ENCODE measurements around the gene NR0B2. TPM values are rescaled to one million over a fixed set of nuclear protein-coding genes. Genes with fewer than 3 reads are reported as not detected.

Gene NR0B2
- total RNA-seq, 2 donors from 2014 or later: not detected

- DNase-seq (peak; percentile 97 to 98), ATAC-seq (replicated peaks in 1 of 2) (peak; percentile 96)
- H3K4me3 Mint-ChIP-seq: peak within 1 kb of the TSS; percentile 93
- no peaks in the 10 kb centered on the region for H3K9me3 Mint-ChIP-seq
- H3K27ac Mint-ChIP-seq: peak within 1 kb of the TSS; percentile 84
- no peaks in the 10 kb centered on the region for H3K27me3 Mint-ChIP-seq (ENCODE audit: low read depth)
- peaks cover 46% of the 10 kb centered on the region for H3K4me1 Mint-ChIP-seq (ENCODE audit: low read depth)
- H3K36me3 Mint-ChIP-seq (ENCODE audit: insufficient read depth in 2 of 2): peaks cover 10 to 17% of the 10 kb centered on the region in 2 donors
These were observed 8.0 kb upstream of the NR0B2 start, which contains the start of gene NUDC for GRCh38 chr1:26921540-26922430. Gene NUDC (plus strand): TSS chr1:26921743. CDS start chr1:26921849, 106 bp downstream.

DNA sequence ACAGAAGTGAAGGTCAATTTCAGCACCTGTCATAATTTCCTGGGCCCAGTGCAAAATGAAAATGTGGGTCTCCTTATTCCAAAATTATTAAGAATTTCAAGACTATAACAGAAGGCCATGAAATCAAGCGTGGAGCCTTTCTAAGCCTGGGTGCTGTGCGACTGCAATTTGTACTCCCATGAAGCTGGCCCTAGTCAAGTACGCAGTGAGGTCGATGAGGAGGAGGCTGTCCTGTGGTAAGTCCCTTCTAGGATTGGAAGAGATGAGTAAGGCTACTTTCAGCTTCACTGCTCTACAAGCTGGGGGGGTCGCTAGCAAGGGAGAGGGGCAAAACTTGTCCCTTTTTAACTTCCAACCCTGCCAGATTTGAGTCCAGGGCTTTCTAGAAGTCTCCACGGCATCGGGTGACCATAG lies 7.4 kb upstream of the NR0B2 start:
- Mint-ChIP-seq H3K36me3 (ENCODE audit: insufficient read depth in 2 of 2) (peaks cover 9 to 11% of the 10 kb centered on the region in 2 donors), H3K27ac (peak overlapping the region; percentile 82), H3K4me3 (peak overlapping the region; percentile 93), H3K4me1 (ENCODE audit: low read depth) (peaks cover 43% of the 10 kb centered on the region), H3K9me3 (no peaks in the 10 kb centered on the region), H3K27me3 (ENCODE audit: low read depth) (no peaks in the 10 kb centered on the region)
- no peak for DNase-seq
- peak; percentile 51 to 53 for ATAC-seq (replicated peaks in 1 of 2)

DNA sequence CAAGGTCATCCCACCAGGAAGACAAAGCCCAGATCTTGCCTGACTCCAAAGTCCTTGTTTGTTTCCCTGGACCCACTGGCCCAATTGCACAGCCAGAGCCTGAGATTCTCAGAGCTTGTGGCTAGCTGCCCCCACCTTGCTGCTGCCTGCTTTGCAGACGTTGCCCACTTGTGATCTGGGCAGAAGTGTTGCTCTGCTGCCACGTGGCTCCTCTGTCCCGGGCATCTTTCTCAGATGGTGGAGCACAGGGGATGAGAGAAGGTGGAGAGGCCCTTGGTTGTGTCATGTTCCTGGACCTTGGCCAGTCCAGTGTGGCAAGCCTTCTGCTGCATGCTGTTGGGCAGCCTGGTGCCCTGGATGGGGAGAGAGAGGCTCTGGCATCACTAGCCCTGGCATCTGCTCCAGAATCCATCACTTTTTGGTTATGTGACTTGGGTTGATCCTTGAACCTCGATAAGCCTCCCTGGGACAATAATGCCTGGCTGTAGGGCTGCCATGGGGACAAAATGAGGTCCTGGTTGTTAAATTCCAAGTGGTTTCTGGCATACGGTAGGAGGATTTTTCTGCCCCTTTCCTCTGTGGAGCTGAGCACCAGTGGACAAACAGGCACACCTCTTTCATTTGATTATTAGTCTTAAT lies 1.5 kb upstream of the NR0B2 start:
- no peak for ATAC-seq (replicated peaks in 1 of 2)
- peaks cover 8% of the 10 kb centered on the region for H3K4me1 Mint-ChIP-seq (ENCODE audit: low read depth)
- no peak overlapping the region for H3K27ac Mint-ChIP-seq
- DNase-seq: no peak
- no peak overlapping the region for H3K4me3 Mint-ChIP-seq
- no peaks in the 10 kb centered on the region for H3K36me3 Mint-ChIP-seq (ENCODE audit: insufficient read depth in 2 of 2)
- no peaks in the 10 kb centered on the region for H3K27me3 Mint-ChIP-seq (ENCODE audit: low read depth)
- H3K9me3 Mint-ChIP-seq: no peaks in the 10 kb centered on the region

DNA sequence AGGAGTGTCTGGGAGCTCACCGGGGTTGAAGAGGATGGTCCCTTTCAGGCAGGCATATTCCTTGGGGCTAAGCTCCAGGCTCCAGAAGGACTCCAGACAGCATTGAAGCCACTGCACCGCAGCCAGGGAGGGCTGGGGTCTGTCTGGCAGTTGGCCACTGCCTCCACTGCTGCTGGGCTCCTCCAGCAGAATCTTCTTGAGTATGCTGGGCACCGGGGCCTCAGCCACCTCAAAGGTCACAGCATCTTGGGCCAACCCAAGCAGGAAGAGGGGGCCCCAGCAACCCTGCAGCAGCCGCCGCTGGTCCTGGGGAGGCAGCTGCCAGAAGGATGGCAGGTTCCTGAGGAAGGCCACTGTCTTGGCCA lies 404 bp downstream of the NR0B2 start:
- H3K4me3 Mint-ChIP-seq: no peak overlapping the region
- no peaks in the 10 kb centered on the region for H3K9me3 Mint-ChIP-seq
- DNase-seq: no peak
- no peaks in the 10 kb centered on the region for H3K36me3 Mint-ChIP-seq (ENCODE audit: insufficient read depth in 2 of 2)
- no peaks in the 10 kb centered on the region for H3K27me3 Mint-ChIP-seq (ENCODE audit: low read depth)
- no peak for ATAC-seq (replicated peaks in 1 of 2)
- H3K27ac Mint-ChIP-seq: no peak overlapping the region
- no peaks in the 10 kb centered on the region for H3K4me1 Mint-ChIP-seq (ENCODE audit: low read depth)

DNA sequence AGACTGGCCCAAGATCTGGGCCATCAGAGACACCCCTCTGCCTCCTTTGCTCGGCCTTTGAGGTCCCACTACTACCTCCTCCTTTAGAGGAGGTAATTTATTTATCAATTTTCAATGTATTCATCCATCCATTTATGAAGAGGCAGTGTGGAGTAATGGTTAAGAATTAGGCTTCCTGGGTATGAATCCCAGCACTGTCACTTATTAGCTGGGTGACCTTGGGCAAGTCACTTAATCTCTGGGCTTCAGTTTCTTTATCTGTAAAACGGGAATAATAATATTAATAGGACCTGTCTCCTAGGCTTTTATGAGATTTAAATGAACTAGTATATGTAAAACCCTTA lies 1.7 kb downstream of the NR0B2 start:
- DNase-seq (no peak), ATAC-seq (replicated peaks in 1 of 2) (no peak)
- Mint-ChIP-seq H3K9me3 (no peaks in the 10 kb centered on the region), H3K27ac (no peak overlapping the region), H3K36me3 (ENCODE audit: insufficient read depth in 2 of 2) (no peaks in the 10 kb centered on the region), H3K27me3 (ENCODE audit: low read depth) (no peaks in the 10 kb centered on the region), H3K4me3 (no peak overlapping the region), H3K4me1 (ENCODE audit: low read depth) (no peaks in the 10 kb centered on the region)

DNA sequence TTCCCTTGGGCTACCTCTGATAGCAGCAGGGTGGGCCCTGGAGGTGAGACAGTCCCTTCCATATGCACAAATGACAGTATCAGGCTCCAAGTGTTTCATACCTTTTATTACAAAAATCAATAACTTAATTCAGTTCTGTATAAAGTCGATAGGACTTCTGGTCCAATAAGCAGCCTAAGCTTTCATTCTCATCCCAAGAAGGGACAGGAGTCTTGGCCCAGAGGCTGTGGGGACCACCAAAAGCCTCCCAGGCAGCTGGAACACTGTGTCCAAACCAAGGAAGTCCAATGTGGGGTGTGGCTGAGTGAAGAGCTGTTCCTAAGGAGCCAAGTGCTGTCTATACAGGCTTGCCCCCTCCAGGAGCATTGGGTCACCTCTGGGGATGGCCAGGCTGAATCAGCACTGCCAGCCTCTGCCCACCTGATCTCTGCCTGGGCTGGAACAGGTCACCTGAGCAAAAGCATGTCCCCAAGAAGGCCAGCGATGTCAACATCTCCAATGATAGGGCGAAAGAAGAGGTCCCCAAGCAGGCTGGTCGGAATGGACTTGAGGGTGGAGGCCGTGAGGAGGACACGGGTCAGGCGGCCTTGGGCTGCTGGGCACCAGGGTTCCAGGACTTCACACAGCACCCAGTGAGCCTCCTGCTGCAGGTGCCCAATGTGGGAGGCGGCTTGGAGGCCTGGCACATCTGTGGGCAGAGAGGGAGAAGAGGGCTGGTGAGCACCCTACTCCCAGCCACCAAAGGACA lies 2.2 kb downstream of the NR0B2 start:
- Mint-ChIP-seq H3K36me3 (ENCODE audit: insufficient read depth in 2 of 2) (no peaks in the 10 kb centered on the region), H3K4me3 (no peak overlapping the region), H3K4me1 (ENCODE audit: low read depth) (no peaks in the 10 kb centered on the region), H3K9me3 (no peaks in the 10 kb centered on the region), H3K27ac (no peak overlapping the region), H3K27me3 (ENCODE audit: low read depth) (no peaks in the 10 kb centered on the region)
- DNase-seq: no peak
- ATAC-seq (replicated peaks in 1 of 2): no peak

DNA sequence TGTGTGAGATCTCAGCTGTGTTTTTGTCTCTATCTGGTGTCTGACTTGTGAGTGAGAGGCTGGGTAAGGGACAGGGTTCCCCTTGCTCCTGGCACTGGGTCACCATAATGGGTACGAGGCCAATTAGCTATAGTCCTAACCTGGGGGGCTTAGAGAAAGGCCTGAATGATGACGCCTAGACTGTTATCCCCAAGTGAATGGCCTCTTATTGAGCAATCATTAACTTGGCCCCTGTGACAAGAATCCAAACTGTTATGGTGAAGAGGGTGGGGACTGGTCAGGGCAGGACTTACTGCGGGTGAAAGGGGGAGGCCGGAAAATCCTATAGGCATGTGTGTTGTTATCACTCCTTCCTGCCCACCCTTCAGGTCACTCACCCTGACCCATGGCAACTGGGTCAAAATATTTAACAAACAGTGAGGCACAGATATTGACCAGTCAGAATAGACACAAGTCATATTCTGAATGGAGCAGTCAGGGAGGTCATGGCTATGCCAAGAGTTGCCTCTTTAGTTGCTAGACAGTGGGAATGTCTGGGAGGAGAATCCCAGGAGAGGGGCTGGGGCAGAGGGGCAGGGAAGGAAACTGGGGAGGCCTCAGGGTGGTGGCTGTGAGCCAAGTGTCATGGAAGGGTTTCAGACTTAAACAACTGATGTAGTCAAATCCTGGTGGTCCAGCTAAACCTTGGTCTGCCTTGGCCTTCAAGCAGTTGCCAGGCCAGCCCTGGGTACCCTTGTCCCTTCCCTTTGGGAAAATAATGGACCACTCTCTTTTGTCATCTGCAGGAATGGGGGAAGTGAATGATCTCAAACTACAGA lies 3.2 kb downstream of the NR0B2 start:
- no peaks in the 10 kb centered on the region for H3K27me3 Mint-ChIP-seq (ENCODE audit: low read depth)
- no peak overlapping the region for H3K27ac Mint-ChIP-seq
- H3K36me3 Mint-ChIP-seq (ENCODE audit: insufficient read depth in 2 of 2): no peaks in the 10 kb centered on the region
- DNase-seq (no peak), ATAC-seq (replicated peaks in 1 of 2) (no peak)
- no peaks in the 10 kb centered on the region for H3K9me3 Mint-ChIP-seq
- no peak overlapping the region for H3K4me3 Mint-ChIP-seq
- no peaks in the 10 kb centered on the region for H3K4me1 Mint-ChIP-seq (ENCODE audit: low read depth)

DNA sequence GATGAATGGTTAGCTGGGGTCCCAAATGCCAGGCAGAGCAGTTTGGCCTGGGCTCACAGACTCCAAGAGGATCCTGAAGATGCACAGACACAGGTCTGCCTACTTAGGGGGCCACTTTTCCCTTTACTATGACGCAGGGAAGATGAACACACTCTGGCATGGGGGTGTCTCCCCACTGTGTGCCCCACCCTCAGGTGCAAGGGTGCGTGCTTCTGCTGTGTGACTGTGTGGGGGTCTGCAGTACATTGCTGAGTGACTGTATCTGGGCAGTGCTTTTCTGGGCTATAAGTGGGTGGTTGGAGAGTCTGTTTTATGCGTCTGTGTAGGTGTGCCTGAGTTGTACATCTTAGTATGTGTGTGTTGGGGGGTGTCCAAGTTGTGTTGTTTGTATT lies 3.8 kb downstream of the NR0B2 start:
- Mint-ChIP-seq H3K4me1 (ENCODE audit: low read depth) (no peaks in the 10 kb centered on the region), H3K9me3 (no peaks in the 10 kb centered on the region), H3K36me3 (ENCODE audit: insufficient read depth in 2 of 2) (no peaks in the 10 kb centered on the region), H3K27me3 (ENCODE audit: low read depth) (no peaks in the 10 kb centered on the region), H3K4me3 (no peak overlapping the region), H3K27ac (no peak overlapping the region)
- no peak for ATAC-seq (replicated peaks in 1 of 2)
- no peak for DNase-seq

GRCh38 chr1:26907071-26907917 lies 6.5 kb downstream of the NR0B2 start:
- Mint-ChIP-seq H3K27me3 (ENCODE audit: low read depth) (no peaks in the 10 kb centered on the region), H3K9me3 (no peaks in the 10 kb centered on the region), H3K36me3 (ENCODE audit: insufficient read depth in 2 of 2) (no peaks in the 10 kb centered on the region)

DNA sequence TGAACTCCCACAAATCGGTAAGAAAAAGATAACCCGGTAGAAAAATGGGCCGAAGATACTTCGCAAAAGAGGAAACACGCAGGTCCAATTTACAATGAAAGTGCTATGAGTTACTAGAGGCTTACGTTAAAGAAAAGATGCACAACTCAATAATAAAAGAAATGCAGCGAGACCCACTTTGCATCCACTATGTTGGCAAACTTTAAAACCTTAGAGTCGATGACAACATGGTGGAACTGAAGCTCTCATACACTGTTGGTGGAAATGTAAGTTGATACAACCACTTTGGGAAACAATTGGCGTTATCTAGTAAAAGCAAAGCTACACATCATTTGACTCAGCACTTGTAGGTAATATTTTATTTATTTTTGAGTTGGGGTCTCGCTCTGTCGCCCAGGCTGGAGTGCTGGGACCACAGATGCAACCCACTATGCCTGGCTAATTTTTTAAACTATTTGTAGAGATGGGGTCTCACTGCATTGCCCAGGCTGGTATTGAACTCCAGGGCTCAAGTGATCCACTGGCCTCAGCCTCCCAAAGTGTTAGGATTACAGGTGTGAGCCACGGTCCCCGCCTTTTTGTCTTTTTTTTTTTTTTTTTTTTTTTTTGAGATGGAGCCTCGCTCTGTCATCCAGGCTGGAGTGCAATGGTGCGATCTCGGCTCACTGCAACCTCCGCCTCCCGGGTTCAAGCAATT lies 12.8 kb downstream of the NR0B2 start:
- H3K4me3 Mint-ChIP-seq: peak overlapping the region; percentile 95 to 100
- DNase-seq (no peak), ATAC-seq (replicated peaks in 1 of 2) (no peak)
- H3K27me3 Mint-ChIP-seq (ENCODE audit: low read depth): no peaks in the 10 kb centered on the region
- peak overlapping the region; percentile 99 for H3K27ac Mint-ChIP-seq
- H3K4me1 Mint-ChIP-seq (ENCODE audit: low read depth): peaks cover 32% of the 10 kb centered on the region
- no peaks in the 10 kb centered on the region for H3K9me3 Mint-ChIP-seq
- peaks cover 4 to 7% of the 10 kb centered on the region in 2 donors for H3K36me3 Mint-ChIP-seq (ENCODE audit: insufficient read depth in 2 of 2)

More at GRCh38 chr1:26907071-26907917, 6.5 kb downstream of the NR0B2 start:
- Mint-ChIP-seq H3K4me1 (ENCODE audit: low read depth) (no peaks in the 10 kb centered on the region), H3K27ac (no peak overlapping the region), H3K4me3 (no peak overlapping the region)
- no peak for ATAC-seq (replicated peaks in 1 of 2)
- DNase-seq: no peak

DNA sequence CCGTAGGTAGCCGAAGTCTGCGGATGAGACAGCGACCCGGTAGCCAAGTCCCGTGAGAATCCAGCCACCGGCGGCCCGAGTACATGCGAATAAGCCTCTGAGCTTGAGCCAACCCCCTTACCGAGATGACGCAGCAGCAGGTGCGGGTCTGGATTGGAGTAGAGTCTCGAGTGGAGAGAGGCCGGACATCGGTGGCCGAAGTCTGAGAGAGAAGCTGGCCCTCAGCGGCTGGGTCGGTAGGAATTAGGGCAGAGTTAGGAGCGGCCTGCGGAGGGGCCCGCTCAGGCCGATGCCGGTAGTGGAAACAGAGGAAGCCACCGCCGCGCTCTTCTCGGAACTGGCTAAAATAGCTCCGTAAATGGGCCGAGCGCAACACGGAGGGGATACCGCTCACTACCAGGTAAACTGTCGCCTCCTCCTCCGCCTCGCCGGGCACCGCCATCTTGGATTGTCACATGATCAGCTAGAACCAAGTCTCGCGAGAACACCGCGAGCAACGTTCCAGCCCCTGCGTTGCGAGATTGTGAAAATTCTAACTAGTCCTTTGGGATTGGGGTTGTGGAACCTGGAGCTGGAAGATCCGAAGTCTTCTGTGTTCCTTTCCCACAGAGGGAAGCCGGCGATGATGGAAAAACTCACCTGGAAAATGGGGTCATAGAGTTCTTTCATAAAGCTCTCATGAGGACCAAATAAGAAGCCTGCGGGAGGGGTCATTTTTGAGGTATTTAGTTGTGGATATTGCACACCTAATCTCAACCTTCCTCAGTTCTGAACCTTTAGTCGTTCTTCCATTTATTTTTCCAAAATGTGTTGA lies 13.6 kb downstream of the NR0B2 start, which contains the start of gene GPATCH3:
Gene GPATCH3, minus strand, starts transcription at position 467 of the 814 bp plus-strand sequence. Its CDS starts 25 bp downstream, at position 442.
- H3K4me1 Mint-ChIP-seq (ENCODE audit: low read depth): peaks cover 33% of the 10 kb centered on the region
- peak within 1 kb of the TSS; percentile 99 for H3K27ac Mint-ChIP-seq
- DNase-seq (peak; percentile 88 to 92), ATAC-seq (replicated peaks in 1 of 2) (peak; percentile 92 to 93)
- peak within 1 kb of the TSS; percentile 95 to 100 for H3K4me3 Mint-ChIP-seq
- H3K27me3 Mint-ChIP-seq (ENCODE audit: low read depth): no peaks in the 10 kb centered on the region
- H3K9me3 Mint-ChIP-seq: no peaks in the 10 kb centered on the region
- peaks cover 4 to 7% of the 10 kb centered on the region in 2 donors for H3K36me3 Mint-ChIP-seq (ENCODE audit: insufficient read depth in 2 of 2)
